ENCODE data around the gene GFRA1. TPM values are rescaled to one million over a fixed set of nuclear protein-coding genes. Genes with fewer than 3 reads are reported as not detected.

GFRA1 gene
- total RNA-seq, 1 experiment from 2014 or later = 0.30 TPM

- intact Hi-C loops (cut with micrococcal nuclease) = no loop called here
- DNase-seq (ENCODE audit: low read depth, low spot score) = no peak
- H3K9ac ChIP-seq (ENCODE audit: low read length) = no peak overlapping the region
- no peak overlapping the region for H3K4me2 ChIP-seq (ENCODE audit: low read length)
- BruUV-seq (replicated peaks) = no TSS peak
- no peak for TF ChIP-seq EGR1 (IDR thresholded peaks at IDR 0.05; ENCODE audit: low read depth)
- TF ChIP-seq POLR2A (IDR thresholded peaks at IDR 0.05; ENCODE audit: borderline replicate concordance, extremely low read depth, insufficient read depth, insufficient read length) = no peak
- TF ChIP-seq FOSL1 (IDR thresholded peaks at IDR 0.05; ENCODE audit: low read depth) = no peak
- TF ChIP-seq SRF (IDR thresholded peaks at IDR 0.05; ENCODE audit: low read depth) = no peak
- no peak for TF ChIP-seq SIN3A (IDR thresholded peaks at IDR 0.05; ENCODE audit: low read depth)
- TF ChIP-seq JUND (IDR thresholded peaks at IDR 0.05) = no peak
- TF ChIP-seq ZNF274 (IDR thresholded peaks at IDR 0.05; ENCODE audit: low read depth, low read length) = no peak
- TF ChIP-seq YY1 (IDR thresholded peaks at IDR 0.05; ENCODE audit: extremely low read depth, insufficient replicate concordance, low read depth, low read length) = no peak
- TF ChIP-seq REST (IDR thresholded peaks at IDR 0.05; ENCODE audit: low read depth) = no peak
- no peak for TF ChIP-seq CBX3 (IDR thresholded peaks at IDR 0.05; ENCODE audit: low read depth)
- no peak for TF ChIP-seq POLR2AphosphoS5 (IDR thresholded peaks at IDR 0.05; ENCODE audit: low read depth, low read length)
- no peak for TF ChIP-seq ELF1 (IDR thresholded peaks at IDR 0.05; ENCODE audit: borderline replicate concordance, low read depth)
- TF ChIP-seq TCF7L2 (IDR thresholded peaks at IDR 0.05; ENCODE audit: borderline replicate concordance, extremely low read depth, insufficient read depth, insufficient read length) = no peak
- TF ChIP-seq EZH2phosphoT487 (IDR thresholded peaks at IDR 0.05; ENCODE audit: borderline replicate concordance) = no peak
- no peak for TF ChIP-seq SP1 (IDR thresholded peaks at IDR 0.05; ENCODE audit: low read depth)
- TF ChIP-seq ZBTB33 (IDR thresholded peaks at IDR 0.05; ENCODE audit: extremely low read depth, insufficient replicate concordance, low read length) = no peak
- no peak for TF ChIP-seq MAX (IDR thresholded peaks at IDR 0.05)
- TF ChIP-seq RAD21 (IDR thresholded peaks at IDR 0.05; ENCODE audit: low read depth) = no peak
- TF ChIP-seq CEBPB (IDR thresholded peaks at IDR 0.05; ENCODE audit: low read depth) = no peak
- no peaks in the 10 kb centered on the region for H3K9me2 ChIP-seq (ENCODE audit: insufficient read depth)
- H3K36me3 ChIP-seq (ENCODE audit: control insufficient read depth in 1 of 2, insufficient read depth in 2 of 2, low read length in 2 of 2) = no peaks in the 10 kb centered on the region
- H3K27me3 ChIP-seq (ENCODE audit: insufficient read depth, low read length) = no peaks in the 10 kb centered on the region
- no peaks in the 10 kb centered on the region for H3K4me1 ChIP-seq (ENCODE audit: control insufficient read depth in 1 of 2, insufficient read depth in 2 of 2, low read length in 2 of 2)
- H3K79me2 ChIP-seq (ENCODE audit: insufficient read depth, low read length) = no peaks in the 10 kb centered on the region
- ATAC-seq = no peak
- ChIA-PET RAD21 (ENCODE audit: low non-redundant PET in 1 of 2, low total read pairs in 2 of 2, uncharacterized antibody in 2 of 2, unreplicated experiment in 2 of 2) (no interaction called here), POLR2A (no interaction called here), CTCF (no interaction called here)
- H3K9me3 ChIP-seq (ENCODE audit: control insufficient read depth in 1 of 2, insufficient read depth in 1 of 2, low read depth in 1 of 2, low read length in 2 of 2) = no peaks in the 10 kb centered on the region
- H3K4me3 ChIP-seq (replicated peaks in 1 of 2; ENCODE audit: low read depth in 1 of 2, low read length in 2 of 2) = no peak overlapping the region
- H3K27ac ChIP-seq (ENCODE audit: low read depth, low read length) = no peak overlapping the region
- no peak overlapping the region for H2AFZ ChIP-seq (ENCODE audit: low read depth, low read length, poor library complexity, severe bottlenecking)
- H4K20me1 ChIP-seq (ENCODE audit: insufficient read depth) = no peaks in the 10 kb centered on the region
These were observed 154.2 kb downstream of the GFRA1 start for GRCh38 chr10:116118847-116119246.
